GM08714 (cell line): ENCODE results near the gene WNT8A.
"Not testable (repeated sequence)": the region's sequence is repeated elsewhere in the genome, so short reads cannot be mapped to it uniquely, and the experiment has no call there.

Source experiments
- H3K4me3 ChIP-seq: fragments of 200-500 bp; sonication (Bioruptor generic); 2 replicates; pipeline ENCODE4 v1.5.1; 2014; ENCODE audit warnings: mild to moderate bottlenecking, low read length, inconsistent platforms
- ZNF274 ChIP-seq: IDR thresholded peaks from 2 replicates; pipeline ENCODE4 v1.6.1; 2012; ENCODE audit warnings: mild to moderate bottlenecking, low read depth, low read length

Gene WNT8A

GRCh38 chr5:138068742-138069600 lies 14.9 kb upstream of the WNT8A start:
- TF ChIP-seq ZNF274: no peak
- H3K4me3 ChIP-seq: no peak overlapping the region

- H3K4me3 ChIP-seq: not testable (repeated sequence)
Measured at GRCh38 chr5:138070026-138070425, 13.8 kb upstream of the WNT8A start.

- no peak for TF ChIP-seq ZNF274
- H3K4me3 ChIP-seq: no peak overlapping the region
Measured at GRCh38 chr5:138077064-138077696, 6.7 kb upstream of the WNT8A start.

GRCh38 chr5:138078006-138078643 lies 5.7 kb upstream of the WNT8A start:
- H3K4me3 ChIP-seq: no peak overlapping the region
- TF ChIP-seq ZNF274: no peak

- no peak for TF ChIP-seq ZNF274
Measured at GRCh38 chr5:138082033-138082432, 1.8 kb upstream of the WNT8A start.

GRCh38 chr5:138091685-138092084 lies 7.9 kb downstream of the WNT8A start:
- no peak for TF ChIP-seq ZNF274
- no peak overlapping the region for H3K4me3 ChIP-seq

More at GRCh38 chr5:138082033-138082432, 1.8 kb upstream of the WNT8A start:
- no peak overlapping the region for H3K4me3 ChIP-seq

- no peak for TF ChIP-seq ZNF274
- no peak overlapping the region for H3K4me3 ChIP-seq
Measured at GRCh38 chr5:138092301-138092700, 8.5 kb downstream of the WNT8A start.

- no peak overlapping the region for H3K4me3 ChIP-seq
- no peak for TF ChIP-seq ZNF274
Measured at GRCh38 chr5:138093036-138093435, 9.2 kb downstream of the WNT8A start.

GRCh38 chr5:138095100-138095907 lies 11.5 kb downstream of the WNT8A start:
- no peak overlapping the region for H3K4me3 ChIP-seq
- TF ChIP-seq ZNF274: no peak

- TF ChIP-seq ZNF274: no peak
- H3K4me3 ChIP-seq: no peak overlapping the region
Measured at GRCh38 chr5:138096363-138096762, 12.5 kb downstream of the WNT8A start.

GRCh38 chr5:138096997-138097828 lies 13.4 kb downstream of the WNT8A start:
- no peak overlapping the region for H3K4me3 ChIP-seq
- no peak for TF ChIP-seq ZNF274

- H3K4me3 ChIP-seq: no peak overlapping the region
- no peak for TF ChIP-seq ZNF274
Measured at GRCh38 chr5:138102454-138103318, 18.9 kb downstream of the WNT8A start.

GRCh38 chr5:138103319-138103637 lies 19.4 kb downstream of the WNT8A start:
- no peak overlapping the region for H3K4me3 ChIP-seq
- TF ChIP-seq ZNF274: no peak
